Measurements from ENCODE around the gene ZNF593. TPM values are rescaled to one million over a fixed set of nuclear protein-coding genes. Genes with fewer than 3 reads are reported as not detected.
A peak's percentile ranks its signal among the peaks of the same experiment; 100 is the strongest.

ZNF593 gene
- total RNA-seq, 4 donors from 2014 or later, result 39.6 to 135 (median 97.3) TPM

- intact Hi-C loops (cut with DNase I; ENCODE audit: low total_unique reads) (loop anchor here (1.0 to 5.0 kb wide), 2 partner anchors 68 to 128 kb away; no protein-coding TSS in a partner anchor), in situ Hi-C loops (cut with MboI; ENCODE audit: low sequenced_read_pairs in 4 of 4) (loop anchor here in 2 of 4 donors (5.0 to 25.0 kb wide), 3 partner anchors 67 to 278 kb away; partner anchors contain the start of genes CEP85 (in 1 of the 2), PAQR7 (in 1 of the 2) and SLC30A2 (in 1 of the 2))
- TF ChIP-seq CTCF (IDR thresholded peaks at IDR 0.05 in 4 of 5, conservative IDR thresholded peaks at IDR 0.05 in 1 of 5) (no peak), POLR2A (IDR thresholded peaks at IDR 0.05) (no peak)
- H3K27ac ChIP-seq, result peak overlapping the region; percentile 63 to 76 (median 73)
- no peaks in the 10 kb centered on the region for H3K36me3 ChIP-seq
- no peaks in the 10 kb centered on the region for H3K9me3 ChIP-seq
- H3K27me3 ChIP-seq, result no peaks in the 10 kb centered on the region
- DNase-seq (no peak), ATAC-seq (no peak)
- H3K4me3 ChIP-seq, result peak overlapping the region in 1 of 4 donors; percentile 48
- H3K4me1 ChIP-seq, result peaks cover 7 to 15% of the 10 kb centered on the region in 2 donors
Observed at GRCh38 chr1:26164861-26165842, 4.6 kb upstream of the ZNF593 start.

GRCh38 chr1:26166719-26167281 is 2.9 kb upstream of the ZNF593 start:
- no peak overlapping the region for H3K27ac ChIP-seq
- H3K4me3 ChIP-seq, result no peak overlapping the region
- H3K27me3 ChIP-seq, result no peaks in the 10 kb centered on the region
- intact Hi-C loops (cut with DNase I; ENCODE audit: low total_unique reads) (no loop called here), in situ Hi-C loops (cut with MboI; ENCODE audit: low sequenced_read_pairs in 4 of 4) (loop anchor here in 2 of 4 donors (5.0 to 25.0 kb wide), 3 partner anchors 66 to 279 kb away; partner anchors contain the start of genes CEP85 (in 1 of the 2), PAQR7 (in 1 of the 2) and SLC30A2 (in 1 of the 2))
- peaks cover 0 to 3% of the 10 kb centered on the region in 2 donors for H3K36me3 ChIP-seq
- TF ChIP-seq CTCF (IDR thresholded peaks at IDR 0.05 in 4 of 5, conservative IDR thresholded peaks at IDR 0.05 in 1 of 5), result no peak
- peaks cover 15 to 24% of the 10 kb centered on the region in 2 donors for H3K4me1 ChIP-seq
- ATAC-seq (no peak), DNase-seq (no peak)
- no peaks in the 10 kb centered on the region for H3K9me3 ChIP-seq

- no peak for ATAC-seq
- Histone ChIP-seq H3K4me1 (peaks cover 20 to 29% of the 10 kb centered on the region in 2 donors), H3K4me3 (peak within 1 kb of the TSS; percentile 73 to 99 (median 86)), H3K36me3 (peaks cover 0 to 3% of the 10 kb centered on the region in 2 donors), H3K27me3 (no peaks in the 10 kb centered on the region), H3K9me3 (no peaks in the 10 kb centered on the region), H3K27ac (peak within 1 kb of the TSS; percentile 88 to 97 (median 92))
- intact Hi-C loops (cut with DNase I; ENCODE audit: low total_unique reads), result loop anchor here (1.0 kb wide), 1 partner anchor 65 kb away; no protein-coding TSS in a partner anchor
- in situ Hi-C loops (cut with MboI; ENCODE audit: low sequenced_read_pairs in 4 of 4), result loop anchor here in 2 of 4 donors (5.0 to 25.0 kb wide), 3 partner anchors 64 to 281 kb away; partner anchors contain the start of genes CEP85 (in 1 of the 2), PAQR7 (in 1 of the 2) and SLC30A2 (in 1 of the 2)
- TF ChIP-seq CTCF (IDR thresholded peaks at IDR 0.05 in 4 of 5, conservative IDR thresholded peaks at IDR 0.05 in 1 of 5), result no peak
- TF ChIP-seq POLR2A (IDR thresholded peaks at IDR 0.05), result no peak
- DNase-seq, result no peak
Observed at GRCh38 chr1:26168410-26169197, 1.1 kb upstream of the ZNF593 start, which contains the start of gene C1orf232. Gene C1orf232 (minus strand): TSS chr1:26168963. CDS start chr1:26168499, 464 bp downstream.

- Histone ChIP-seq H3K36me3 (peaks cover 0 to 3% of the 10 kb centered on the region in 2 donors), H3K4me3 (peak overlapping the region; percentile 73 to 99 (median 86)), H3K27ac (peak overlapping the region; percentile 88 to 97 (median 92)), H3K4me1 (peaks cover 20 to 29% of the 10 kb centered on the region in 2 donors), H3K27me3 (no peaks in the 10 kb centered on the region), H3K9me3 (no peaks in the 10 kb centered on the region)
- in situ Hi-C loops (cut with MboI; ENCODE audit: low sequenced_read_pairs in 4 of 4) (loop anchor here in 2 of 4 donors (5.0 to 25.0 kb wide), 3 partner anchors 63 to 282 kb away; partner anchors contain the start of genes CEP85 (in 1 of the 2), PAQR7 (in 1 of the 2) and SLC30A2 (in 1 of the 2)), intact Hi-C loops (cut with DNase I; ENCODE audit: low total_unique reads) (loop anchor here (1.0 kb wide), 1 partner anchor 64 kb away; no protein-coding TSS in a partner anchor)
- DNase-seq, result no peak
- ATAC-seq, result no peak
- TF ChIP-seq CTCF (IDR thresholded peaks at IDR 0.05 in 4 of 5, conservative IDR thresholded peaks at IDR 0.05 in 1 of 5), result no peak
Observed at GRCh38 chr1:26169198-26169554, 532 bp upstream of the ZNF593 start.

Measured in gastrocnemius medialis (tissue), 4 donors.